IMR-90 (cell line): ENCODE results near the gene MFN2.

ENCODE experiments used
- CEBPB ChIP-seq: IDR thresholded peaks from 2 replicates; pipeline ENCODE4 v1.6.1; 2012; ENCODE audit warnings: low read depth, low read length, improper control_type of control experiment
- TF ChIP-seq, protein P1 (sequence below): conservative IDR thresholded peaks from 2 replicates; pipeline ENCODE4 v1.5.1; 2012; ENCODE audit warnings: mild to moderate bottlenecking, low read depth, low read length, improper control_type of control experiment

DNA sequence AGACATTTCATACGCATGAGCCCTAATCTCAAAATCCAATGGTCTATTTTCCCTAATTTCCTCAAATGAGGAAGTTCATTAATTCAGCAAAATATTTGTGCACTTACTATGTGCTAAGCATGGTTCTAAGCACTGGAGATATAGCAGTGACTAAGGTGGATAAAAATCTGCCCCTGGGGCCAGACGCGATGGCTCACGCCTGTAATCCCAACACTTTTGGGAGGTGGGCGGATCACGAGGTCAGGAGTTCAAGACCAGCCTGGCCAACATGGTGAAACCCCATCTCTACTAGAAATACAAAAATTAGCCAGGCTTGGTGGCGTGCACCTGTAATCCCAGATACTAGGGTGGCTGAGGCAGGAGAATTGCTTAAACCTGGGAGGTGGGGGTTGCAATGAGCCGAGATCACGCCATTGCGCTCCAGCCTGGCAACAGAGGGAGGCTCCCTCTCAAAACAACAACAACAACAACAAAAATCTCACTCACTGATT lies 34.8 kb downstream of the MFN2 start:
- TF ChIP-seq CEBPB = no peak
- TF ChIP-seq, protein P1, sequence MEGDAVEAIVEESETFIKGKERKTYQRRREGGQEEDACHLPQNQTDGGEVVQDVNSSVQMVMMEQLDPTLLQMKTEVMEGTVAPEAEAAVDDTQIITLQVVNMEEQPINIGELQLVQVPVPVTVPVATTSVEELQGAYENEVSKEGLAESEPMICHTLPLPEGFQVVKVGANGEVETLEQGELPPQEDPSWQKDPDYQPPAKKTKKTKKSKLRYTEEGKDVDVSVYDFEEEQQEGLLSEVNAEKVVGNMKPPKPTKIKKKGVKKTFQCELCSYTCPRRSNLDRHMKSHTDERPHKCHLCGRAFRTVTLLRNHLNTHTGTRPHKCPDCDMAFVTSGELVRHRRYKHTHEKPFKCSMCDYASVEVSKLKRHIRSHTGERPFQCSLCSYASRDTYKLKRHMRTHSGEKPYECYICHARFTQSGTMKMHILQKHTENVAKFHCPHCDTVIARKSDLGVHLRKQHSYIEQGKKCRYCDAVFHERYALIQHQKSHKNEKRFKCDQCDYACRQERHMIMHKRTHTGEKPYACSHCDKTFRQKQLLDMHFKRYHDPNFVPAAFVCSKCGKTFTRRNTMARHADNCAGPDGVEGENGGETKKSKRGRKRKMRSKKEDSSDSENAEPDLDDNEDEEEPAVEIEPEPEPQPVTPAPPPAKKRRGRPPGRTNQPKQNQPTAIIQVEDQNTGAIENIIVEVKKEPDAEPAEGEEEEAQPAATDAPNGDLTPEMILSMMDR = no peak
